Activated T-helper 2 cell treated with anti-CD3 and anti-CD28 coated beads, Interferon-gamma antibody, Interleukin-2, Interleukin-4, amounts not matched to agents 10 μg/mL and 5 μg/mL and 100 μg/mL, durations not matched to agents 14 hours and 24 hours and 36 hours (primary cell): ENCODE data around the gene ZSWIM7. TPM values are rescaled to one million over a fixed set of nuclear protein-coding genes. Genes with fewer than 3 reads are reported as not detected.

Experiments
- DNase-seq: peaks from one replicate; pipeline ENCODE4 v3.0.0; 2021; ENCODE audit warnings: low spot score
- H3K27ac Mint-ChIP-seq: one replicate; pipeline ENCODE4 v1.8.0; 2021; ENCODE audit warnings: mixed read lengths
- H3K27me3 Mint-ChIP-seq: one replicate; pipeline ENCODE4 v1.8.0; 2021; ENCODE audit warnings: low read depth, mixed read lengths
- H3K36me3 Mint-ChIP-seq: one replicate; pipeline ENCODE4 v1.8.0; 2021; ENCODE audit warnings: low read depth, mixed read lengths
- H3K4me1 Mint-ChIP-seq: one replicate; pipeline ENCODE4 v1.8.0; 2021; ENCODE audit warnings: low read depth, mixed read lengths
- H3K4me3 Mint-ChIP-seq: one replicate; pipeline ENCODE4 v1.8.0; 2021; ENCODE audit warnings: low read depth, mild to moderate bottlenecking, moderate library complexity, mixed read lengths
- H3K9me3 Mint-ChIP-seq: one replicate; pipeline ENCODE4 v1.8.0; 2021; ENCODE audit warnings: mixed read lengths
- intact Hi-C: fragments of 100-400 bp; cut with micrococcal nuclease; formaldehyde crosslinking; loops from one replicate; pipeline ENCODE4 v1.15.1; 2023
- total RNA-seq: library from RNA; stranded (reverse); gene quantifications from 2 replicates; pipeline ENCODE4 v1.2.3, GENCODE V29; 2022

ZSWIM7 gene
- total RNA-seq, result 12.8 and 14.2 TPM in 2 replicates

DNA sequence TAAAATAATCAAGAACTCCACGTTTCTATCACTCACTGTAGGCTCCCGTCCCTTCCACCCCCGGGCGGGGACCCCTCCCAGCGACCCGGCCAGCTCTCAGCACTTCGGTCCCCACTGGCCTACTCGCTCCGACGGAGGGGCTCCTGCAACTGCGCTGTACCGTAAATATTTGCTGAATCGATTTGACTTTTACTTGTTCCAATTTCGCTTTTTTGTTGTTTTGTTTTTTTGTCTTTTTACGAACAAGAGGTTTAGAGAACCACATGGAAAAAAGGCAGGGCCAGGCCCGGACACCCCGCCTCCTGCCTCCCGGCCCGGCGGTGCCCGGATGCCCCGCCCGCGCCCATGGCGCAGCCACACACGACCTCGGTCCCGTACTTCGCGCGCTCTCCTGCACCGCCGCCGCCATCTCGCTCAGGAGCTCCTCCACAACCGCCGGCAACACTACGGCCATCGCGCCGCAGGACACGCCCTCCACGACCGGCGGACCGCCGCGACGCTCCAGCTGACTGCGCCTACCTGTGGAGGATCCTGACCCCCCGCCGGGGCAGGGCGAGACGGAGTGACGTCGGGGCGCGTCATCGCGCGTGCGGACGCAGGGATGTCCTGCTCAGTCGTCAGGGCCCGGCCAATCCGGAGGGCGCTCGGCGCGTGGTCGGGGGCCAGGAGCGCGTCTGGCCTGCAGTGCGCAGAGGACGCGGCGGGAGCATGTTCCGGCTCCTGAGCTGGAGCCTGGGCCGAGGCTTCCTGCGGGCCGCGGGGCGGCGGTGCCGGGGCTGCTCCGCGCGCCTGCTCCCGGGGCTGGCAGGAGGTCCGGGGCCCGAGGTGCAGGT lies at the start of gene ZSWIM7, which contains the start of gene TTC19:
ZSWIM7 (minus strand) TSS at position 564 of the 833 bp plus-strand sequence; CDS start at position 454, 110 bp downstream.
TTC19 (plus strand) TSS at position 684 of the 833 bp plus-strand sequence; CDS start at position 709, 25 bp downstream.
- Mint-ChIP-seq H3K27ac (peak within 1 kb of the TSS; percentile 96), H3K27me3 (no peaks in the 10 kb centered on the region), H3K36me3 (peaks cover 40% of the 10 kb centered on the region), H3K4me1 (peaks cover 24% of the 10 kb centered on the region), H3K9me3 (peaks cover 9% of the 10 kb centered on the region), H3K4me3 (peak within 1 kb of the TSS; percentile 94)
- intact Hi-C loops, result loop anchor here (1.0 to 5.0 kb wide), 5 partner anchors 40 to 382 kb away; partner anchors contain the start of gene UBB
- peak; percentile 92 for DNase-seq

DNA sequence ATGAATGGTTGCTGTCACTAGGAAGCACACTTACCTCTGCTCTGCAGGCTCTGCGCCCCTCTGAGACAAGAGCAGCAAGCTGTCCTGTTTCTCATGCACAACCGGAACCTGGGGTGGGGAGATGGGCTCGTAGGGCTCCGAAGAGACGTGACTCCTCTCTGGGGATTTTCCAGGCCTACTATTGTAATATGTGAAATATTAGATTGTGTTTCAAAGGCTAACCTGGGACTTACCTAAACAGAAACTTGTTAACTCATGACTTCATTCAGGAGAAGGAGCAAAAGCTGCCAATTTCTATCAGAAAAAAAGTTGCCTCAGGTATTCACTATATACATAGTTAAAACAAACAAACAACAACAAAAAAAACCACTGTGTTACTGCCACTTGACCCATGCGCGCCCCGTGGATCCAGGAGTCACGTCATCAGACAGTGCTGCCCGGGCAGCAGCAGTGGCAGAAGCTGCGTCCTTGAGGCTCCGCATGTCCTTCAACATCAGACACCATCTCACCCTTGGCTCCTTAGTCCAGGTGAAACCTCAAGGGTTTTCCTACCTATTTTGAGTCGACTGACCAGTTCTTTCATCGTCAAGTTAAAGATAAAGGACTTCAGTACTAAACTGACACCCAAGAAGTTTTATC lies 49.4 kb upstream of the ZSWIM7 start:
- Mint-ChIP-seq H3K27me3 (no peaks in the 10 kb centered on the region), H3K4me3 (no peak overlapping the region), H3K4me1 (peaks cover 22% of the 10 kb centered on the region), H3K9me3 (peaks cover 4% of the 10 kb centered on the region), H3K36me3 (peaks cover 56% of the 10 kb centered on the region), H3K27ac (no peak overlapping the region)
- no peak for DNase-seq
- intact Hi-C loops, result no loop called here

DNA sequence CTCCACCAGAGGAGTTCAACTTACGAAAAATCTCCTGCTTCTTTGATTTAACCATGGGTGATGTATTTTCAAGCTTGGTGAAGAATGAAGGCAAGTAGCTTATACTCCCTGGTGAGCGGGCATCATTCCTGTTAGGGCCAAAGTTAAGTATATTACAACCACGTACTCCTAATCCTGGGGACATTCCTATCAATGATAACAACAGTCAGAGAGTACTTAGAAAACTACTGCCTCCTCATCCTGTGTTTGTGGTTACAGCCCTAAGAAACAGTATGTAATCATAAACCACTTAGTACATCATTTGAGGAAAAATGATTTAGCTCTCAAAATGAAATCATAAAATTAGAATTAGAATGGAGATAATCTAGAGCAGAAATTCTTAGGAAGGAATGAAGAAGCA lies 47.5 kb upstream of the ZSWIM7 start:
- H3K4me1 Mint-ChIP-seq, result peaks cover 18% of the 10 kb centered on the region
- H3K4me3 Mint-ChIP-seq, result no peak overlapping the region
- H3K27me3 Mint-ChIP-seq, result no peaks in the 10 kb centered on the region
- intact Hi-C loops, result no loop called here
- H3K36me3 Mint-ChIP-seq, result peaks cover 54% of the 10 kb centered on the region
- H3K27ac Mint-ChIP-seq, result no peak overlapping the region
- peaks cover 4% of the 10 kb centered on the region for H3K9me3 Mint-ChIP-seq
- no peak for DNase-seq

- Mint-ChIP-seq H3K4me3 (no peak overlapping the region), H3K9me3 (no peaks in the 10 kb centered on the region), H3K27ac (no peak overlapping the region), H3K36me3 (peaks cover 62% of the 10 kb centered on the region), H3K27me3 (no peaks in the 10 kb centered on the region), H3K4me1 (peaks cover 16% of the 10 kb centered on the region)
- intact Hi-C loops, result no loop called here
- DNase-seq, result no peak
Measured at GRCh38 chr17:16044487-16044886, 45.0 kb upstream of the ZSWIM7 start.

GRCh38 chr17:16040710-16041251 lies 41.3 kb upstream of the ZSWIM7 start:
- Mint-ChIP-seq H3K9me3 (no peaks in the 10 kb centered on the region), H3K27me3 (no peaks in the 10 kb centered on the region), H3K36me3 (peaks cover 77% of the 10 kb centered on the region), H3K4me1 (peaks cover 23% of the 10 kb centered on the region), H3K4me3 (no peak overlapping the region), H3K27ac (no peak overlapping the region)
- intact Hi-C loops, result no loop called here
- no peak for DNase-seq

DNA sequence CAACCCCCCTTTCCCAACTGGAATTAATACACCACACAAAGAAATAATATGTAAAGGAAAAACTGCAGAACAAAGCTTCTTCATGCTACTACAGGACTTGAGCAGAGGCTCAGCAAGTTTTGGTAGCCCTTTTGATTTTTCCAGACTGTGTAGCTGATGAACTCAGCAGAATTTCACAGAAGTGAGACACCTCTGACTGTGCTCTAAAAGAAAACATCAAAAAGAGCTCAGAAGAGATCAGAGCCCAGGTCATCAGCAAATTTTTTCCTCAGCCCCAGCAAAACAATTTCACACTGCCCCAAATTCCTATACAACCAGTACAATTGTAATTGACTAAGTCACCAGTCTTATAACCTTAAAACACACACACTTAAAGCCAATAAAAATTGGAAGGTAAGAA lies 38.1 kb upstream of the ZSWIM7 start:
- Mint-ChIP-seq H3K36me3 (peaks cover 84% of the 10 kb centered on the region), H3K27ac (peak overlapping the region; percentile 72), H3K9me3 (no peaks in the 10 kb centered on the region), H3K4me3 (no peak overlapping the region), H3K27me3 (no peaks in the 10 kb centered on the region), H3K4me1 (peaks cover 24% of the 10 kb centered on the region)
- intact Hi-C loops, result no loop called here
- no peak for DNase-seq

- no peak overlapping the region for H3K27ac Mint-ChIP-seq
- peaks cover 87% of the 10 kb centered on the region for H3K36me3 Mint-ChIP-seq
- H3K4me3 Mint-ChIP-seq, result no peak overlapping the region
- no peak for DNase-seq
- intact Hi-C loops, result no loop called here
- H3K27me3 Mint-ChIP-seq, result no peaks in the 10 kb centered on the region
- H3K4me1 Mint-ChIP-seq, result peaks cover 24% of the 10 kb centered on the region
- H3K9me3 Mint-ChIP-seq, result no peaks in the 10 kb centered on the region
Measured at GRCh38 chr17:16036261-16036660, 36.8 kb upstream of the ZSWIM7 start.

DNA sequence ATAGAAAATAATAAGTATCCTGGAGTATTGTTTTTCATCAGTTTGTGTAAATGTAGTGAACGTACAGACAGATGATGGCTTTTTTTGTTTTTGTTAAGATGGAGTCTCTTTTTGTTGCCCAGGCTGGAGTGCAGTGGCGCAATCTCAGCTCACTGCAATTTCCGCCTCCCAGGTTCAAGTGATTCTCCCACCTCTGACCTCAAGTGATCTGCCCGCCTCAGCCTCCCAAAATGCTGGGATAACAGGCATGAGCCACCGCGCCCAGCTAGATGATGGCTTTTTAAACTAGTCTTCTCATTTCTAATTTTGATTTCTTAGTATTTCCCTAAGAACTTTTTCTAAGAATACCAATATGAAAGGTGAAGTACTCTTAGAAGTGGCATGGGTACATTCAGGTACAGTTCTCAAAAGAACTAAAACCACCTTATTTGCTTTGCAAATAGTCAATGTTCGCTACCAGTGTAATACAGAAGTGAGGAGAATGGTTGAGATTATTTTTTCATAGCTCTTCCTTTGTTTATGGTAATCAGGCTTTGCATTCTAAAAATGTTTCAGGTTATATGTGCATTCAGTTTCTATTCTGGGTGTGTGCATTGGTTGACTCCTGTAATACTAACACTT lies 34.3 kb upstream of the ZSWIM7 start:
- no peak for DNase-seq
- Mint-ChIP-seq H3K36me3 (peaks cover 91% of the 10 kb centered on the region), H3K9me3 (no peaks in the 10 kb centered on the region), H3K27me3 (no peaks in the 10 kb centered on the region), H3K27ac (no peak overlapping the region), H3K4me1 (peaks cover 31% of the 10 kb centered on the region), H3K4me3 (no peak overlapping the region)
- intact Hi-C loops, result no loop called here

- Mint-ChIP-seq H3K4me1 (peaks cover 29% of the 10 kb centered on the region), H3K4me3 (peak overlapping the region; percentile 60), H3K9me3 (no peaks in the 10 kb centered on the region), H3K27ac (peak overlapping the region; percentile 91), H3K36me3 (peaks cover 89% of the 10 kb centered on the region), H3K27me3 (no peaks in the 10 kb centered on the region)
- intact Hi-C loops, result loop anchor here (1.0 to 2.0 kb wide), 3 partner anchors 21 to 189 kb away; partner anchors contain the start of gene PIGL
- peak; percentile 15 for DNase-seq
Measured at GRCh38 chr17:16027708-16028584, 28.4 kb upstream of the ZSWIM7 start.

- H3K36me3 Mint-ChIP-seq, result peaks cover 87% of the 10 kb centered on the region
- H3K9me3 Mint-ChIP-seq, result no peaks in the 10 kb centered on the region
- DNase-seq, result no peak
- peaks cover 31% of the 10 kb centered on the region for H3K4me1 Mint-ChIP-seq
- H3K27me3 Mint-ChIP-seq, result no peaks in the 10 kb centered on the region
- H3K27ac Mint-ChIP-seq, result peak overlapping the region; percentile 91
- intact Hi-C loops, result loop anchor here (2.0 kb wide), 1 partner anchor 70 kb away; no protein-coding TSS in a partner anchor
- no peak overlapping the region for H3K4me3 Mint-ChIP-seq
Measured at GRCh38 chr17:16026895-16027294, 27.4 kb upstream of the ZSWIM7 start.

DNA sequence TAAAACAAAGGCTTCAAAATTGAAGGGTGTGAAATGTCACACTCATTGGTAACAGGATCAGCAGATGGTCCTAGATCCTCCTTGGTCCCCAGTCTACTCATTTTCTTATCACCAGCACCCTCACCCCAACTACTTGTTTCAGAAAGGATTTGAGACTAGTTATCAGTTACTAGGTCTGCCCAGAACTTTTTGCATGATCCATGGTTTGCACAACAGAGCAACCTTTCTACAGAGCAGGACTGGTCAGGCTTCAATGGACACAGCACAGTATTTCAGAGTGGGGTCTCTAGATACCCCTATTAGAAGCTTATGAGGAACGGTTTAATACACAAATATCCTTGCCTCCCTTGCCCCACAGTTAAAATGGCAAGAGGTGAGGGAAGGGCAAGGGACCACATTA lies 25.7 kb upstream of the ZSWIM7 start:
- DNase-seq, result no peak
- Mint-ChIP-seq H3K9me3 (no peaks in the 10 kb centered on the region), H3K27me3 (no peaks in the 10 kb centered on the region), H3K36me3 (peaks cover 84% of the 10 kb centered on the region), H3K27ac (no peak overlapping the region), H3K4me3 (no peak overlapping the region), H3K4me1 (peaks cover 24% of the 10 kb centered on the region)
- intact Hi-C loops, result no loop called here

GRCh38 chr17:16023881-16024280 lies 24.4 kb upstream of the ZSWIM7 start:
- peaks cover 24% of the 10 kb centered on the region for H3K4me1 Mint-ChIP-seq
- no peak for DNase-seq
- intact Hi-C loops, result no loop called here
- H3K36me3 Mint-ChIP-seq, result peaks cover 80% of the 10 kb centered on the region
- no peak overlapping the region for H3K27ac Mint-ChIP-seq
- no peak overlapping the region for H3K4me3 Mint-ChIP-seq
- no peaks in the 10 kb centered on the region for H3K27me3 Mint-ChIP-seq
- no peaks in the 10 kb centered on the region for H3K9me3 Mint-ChIP-seq
